GM21825 (cell line): ENCODE measurements around the gene MED13.
"Not testable (repeated sequence)": the region's sequence is repeated elsewhere in the genome, so short reads cannot be mapped to it uniquely, and the experiment has no call there.

Source experiments
- ATAC-seq: cut with Tn5 transposase; IDR thresholded peaks from one replicate; pipeline ENCODE4 v1.9.1; 2021; ENCODE audit warnings: mild to moderate bottlenecking, moderate library complexity; ENCODE audit not compliant: unreplicated experiment

Gene MED13

DNA sequence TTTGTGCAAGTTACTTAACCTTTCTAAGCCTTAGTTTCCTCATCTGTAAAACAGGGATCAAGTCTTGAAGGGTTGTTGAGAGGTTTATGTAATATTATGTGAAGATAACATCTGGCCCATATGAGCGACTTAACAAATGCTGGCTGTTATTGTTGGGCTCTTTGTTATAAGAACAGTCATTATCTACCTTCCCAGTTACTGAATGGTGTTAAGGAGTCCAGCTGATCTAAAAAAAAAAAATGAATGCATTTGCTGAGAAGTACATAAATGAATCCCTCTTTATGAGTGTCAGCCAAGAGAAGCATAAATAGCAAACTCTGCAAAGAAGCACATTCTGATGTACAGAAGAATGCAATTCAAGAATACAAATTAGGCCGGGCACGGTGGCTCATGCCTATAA, 24.3 kb upstream of the MED13 start:
- ATAC-seq: no peak

DNA sequence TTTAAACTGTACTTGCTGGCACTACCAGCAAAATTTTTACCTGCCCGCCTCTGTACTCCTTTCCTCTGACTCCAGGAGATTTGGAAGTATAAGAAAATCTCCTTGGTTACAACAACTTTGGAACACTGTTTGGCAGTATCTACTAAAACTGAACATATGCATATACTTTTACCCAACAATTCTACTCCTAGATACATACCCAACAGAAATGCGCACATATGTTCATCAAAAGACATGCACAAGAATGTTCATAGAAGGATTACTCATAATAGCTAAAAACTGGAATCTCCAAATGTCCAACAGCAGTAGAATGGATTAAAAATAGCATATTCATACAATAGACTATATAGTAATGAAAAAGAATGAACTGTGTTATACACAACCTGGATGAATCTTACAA, 21.7 kb upstream of the MED13 start:
- ATAC-seq: no peak

DNA sequence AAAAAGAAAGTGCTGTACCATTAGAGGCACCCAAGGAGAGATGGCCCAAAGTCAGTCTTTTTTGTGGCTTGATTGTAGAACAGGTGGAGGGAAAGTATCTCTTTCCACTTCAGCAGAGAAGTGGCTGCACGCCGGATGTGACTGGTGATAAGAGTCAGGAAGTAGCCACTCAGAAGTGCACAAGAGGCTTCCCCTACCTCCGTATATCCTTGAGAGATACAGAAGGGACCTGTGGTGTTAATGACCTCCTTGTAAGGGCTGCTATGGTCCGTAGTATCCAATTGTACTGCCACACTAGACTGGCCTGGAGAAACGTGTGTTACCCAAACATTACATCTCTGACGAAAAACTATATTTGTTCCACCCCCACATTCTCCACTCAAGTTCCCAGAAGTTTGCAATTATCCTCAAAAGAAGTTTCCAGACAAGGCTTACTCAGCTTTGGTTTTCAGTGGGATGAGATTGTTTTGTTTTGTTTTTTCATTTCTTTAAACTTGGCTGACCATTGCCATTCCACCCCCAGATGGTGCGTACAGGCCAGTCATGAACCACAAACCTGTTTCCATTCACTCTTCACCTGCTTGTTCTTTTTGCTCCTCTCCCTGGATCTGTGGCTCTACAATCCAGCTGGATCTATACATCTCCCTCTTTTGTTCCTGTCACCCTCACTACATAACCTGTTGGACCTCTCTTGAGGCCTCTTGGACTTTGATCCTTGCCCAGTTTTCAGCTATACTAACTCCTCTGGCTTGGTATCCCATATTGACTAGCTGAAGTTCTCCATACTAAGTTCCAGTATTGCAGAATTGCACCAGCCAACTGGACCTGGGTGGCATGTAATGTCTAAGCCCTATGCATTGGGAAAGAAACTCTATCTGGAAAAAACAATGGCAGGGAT, 20.7 kb upstream of the MED13 start:
- peak; percentile 49 for ATAC-seq

DNA sequence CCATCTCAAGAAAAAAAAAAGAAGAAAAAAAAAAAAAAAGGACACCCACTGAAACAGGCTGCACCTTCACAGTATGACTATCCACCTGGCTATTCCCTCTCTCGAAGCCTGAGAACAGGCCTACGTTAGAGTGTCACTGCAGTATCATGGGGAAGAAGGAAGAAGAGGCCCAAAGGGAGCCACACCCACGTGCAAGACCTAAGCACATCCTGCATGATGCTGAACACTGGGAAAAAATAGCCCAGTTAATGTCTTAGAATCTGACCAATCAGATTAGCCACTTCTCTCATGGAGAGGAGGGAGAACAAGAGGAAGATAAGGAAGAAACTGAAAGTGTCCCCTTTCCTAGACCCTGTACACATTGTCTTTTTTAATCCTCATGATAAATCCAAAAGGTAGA, 19.5 kb upstream of the MED13 start:
- no peak for ATAC-seq

DNA sequence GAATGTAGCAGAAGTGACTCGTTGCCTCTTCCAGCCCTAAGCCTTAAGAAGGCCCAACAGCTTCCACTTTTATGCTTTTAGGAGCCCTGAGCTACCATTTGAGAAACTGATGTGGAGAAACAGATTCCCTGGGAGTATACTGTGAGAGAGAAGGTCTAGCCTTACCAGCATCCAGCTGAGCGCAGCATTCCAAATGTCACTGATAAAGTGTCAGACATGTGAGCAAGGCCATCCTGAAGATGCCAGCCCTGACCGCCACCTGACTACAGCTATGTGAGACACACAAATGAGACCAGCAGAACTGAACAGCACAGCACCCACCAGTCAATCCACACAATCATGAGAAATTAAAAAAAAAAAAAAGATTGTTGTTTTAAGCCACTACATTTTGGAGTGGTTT, 18.6 kb upstream of the MED13 start:
- ATAC-seq: no peak

DNA sequence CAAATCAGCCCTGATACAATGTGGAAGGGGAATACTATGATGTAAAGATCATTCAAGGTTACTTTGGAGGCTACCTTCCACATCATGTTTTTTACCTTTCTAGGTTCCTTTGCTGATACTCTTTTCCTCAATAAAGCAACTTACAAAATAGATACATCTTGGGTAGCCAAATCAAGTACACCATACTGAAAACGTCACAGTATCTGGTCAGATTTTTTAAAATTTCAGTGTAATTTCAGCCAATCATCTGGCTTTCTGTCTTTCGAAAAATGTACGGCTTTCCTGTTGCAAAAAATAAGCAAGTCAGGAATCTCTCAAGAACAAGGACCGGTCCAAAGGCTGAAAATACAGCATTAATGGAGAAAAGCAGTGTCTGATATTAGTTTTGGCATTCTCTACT, 15.6 kb upstream of the MED13 start:
- no peak for ATAC-seq

DNA sequence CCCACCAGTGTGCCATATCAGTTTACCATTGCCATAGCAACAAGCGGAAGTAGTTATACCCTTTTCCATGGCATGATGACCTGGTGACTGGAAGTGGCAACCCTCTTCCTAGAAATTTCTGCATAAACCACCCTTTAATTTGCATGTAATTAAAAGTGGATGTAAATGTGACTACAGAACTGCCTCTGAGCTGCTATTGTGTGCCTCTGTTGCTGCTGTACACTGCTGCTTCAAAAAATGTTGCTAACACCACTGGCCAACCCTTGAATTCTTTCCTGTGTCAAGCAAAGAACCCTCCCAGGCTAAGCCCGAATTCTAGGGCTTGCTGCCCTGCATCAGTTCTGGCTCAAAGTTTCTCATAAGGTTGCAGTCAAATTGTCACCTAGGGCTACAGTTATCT, 12.9 kb upstream of the MED13 start:
- ATAC-seq: no peak

DNA sequence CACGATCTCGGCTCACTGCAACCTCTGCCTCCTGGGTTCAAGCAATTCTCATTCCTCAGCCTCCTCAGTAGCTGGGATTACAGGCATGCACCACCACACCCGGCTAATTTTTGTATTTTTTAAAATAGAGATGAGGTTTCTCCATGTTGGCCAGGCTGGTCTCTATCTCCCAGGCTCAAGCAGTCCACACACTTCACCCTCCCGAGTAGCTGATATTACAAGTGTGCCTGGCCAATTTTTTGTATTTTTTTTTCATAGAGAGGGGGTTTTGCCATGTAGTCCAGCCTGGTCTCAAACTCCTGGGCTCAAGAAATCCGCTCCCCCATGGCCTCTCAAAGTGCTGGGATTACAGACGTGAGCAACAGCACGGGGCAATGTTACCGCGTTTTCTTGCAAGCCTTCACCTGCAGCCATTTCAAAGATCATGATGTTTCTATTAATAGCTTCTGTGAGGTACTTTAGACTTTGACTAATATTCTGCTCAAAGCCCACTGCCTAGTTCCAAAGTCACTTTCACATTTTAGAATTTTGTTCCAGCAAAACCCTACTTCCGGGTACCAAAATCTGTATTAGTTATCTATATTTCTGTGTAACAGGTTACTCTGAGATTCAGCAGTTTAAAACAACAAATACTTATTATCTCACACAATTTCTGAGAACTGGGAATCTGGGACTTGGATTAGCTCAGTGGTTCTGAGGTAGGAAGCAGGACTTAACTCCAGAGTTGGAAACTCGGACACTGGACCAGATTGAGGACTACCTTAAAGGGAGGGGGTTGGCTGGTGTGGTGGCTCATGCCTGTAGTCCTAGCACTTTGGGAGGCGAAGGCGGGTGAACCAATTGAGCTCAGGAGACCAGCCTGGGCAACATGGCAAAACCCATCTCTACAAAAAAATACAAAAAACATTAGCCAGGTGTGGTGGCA, 12.0 kb upstream of the MED13 start:
- no peak for ATAC-seq

DNA sequence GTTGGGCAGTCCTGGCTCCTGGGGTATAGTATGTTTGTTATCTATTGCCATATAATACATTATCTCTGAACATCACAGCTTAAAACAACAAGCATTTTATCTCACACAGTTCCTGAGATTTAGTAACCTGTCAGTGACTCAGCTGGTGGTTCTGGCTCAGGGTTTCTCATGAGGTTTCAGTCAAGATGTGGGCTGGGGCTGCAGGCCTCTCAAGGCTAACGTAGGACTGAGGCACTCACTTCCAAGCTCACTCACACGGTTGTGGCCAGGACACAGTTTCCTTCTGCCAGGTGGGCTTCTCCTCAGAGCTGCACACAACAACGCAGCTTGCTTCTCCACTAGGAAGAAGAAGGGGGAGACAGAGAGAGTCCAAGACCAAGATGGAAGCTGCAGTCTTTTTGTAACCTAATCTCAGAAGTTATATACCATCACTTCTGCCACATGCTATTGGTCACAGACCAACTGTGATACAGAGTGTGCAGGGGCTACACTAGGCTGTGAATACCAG, 10.3 kb upstream of the MED13 start:
- ATAC-seq: no peak

DNA sequence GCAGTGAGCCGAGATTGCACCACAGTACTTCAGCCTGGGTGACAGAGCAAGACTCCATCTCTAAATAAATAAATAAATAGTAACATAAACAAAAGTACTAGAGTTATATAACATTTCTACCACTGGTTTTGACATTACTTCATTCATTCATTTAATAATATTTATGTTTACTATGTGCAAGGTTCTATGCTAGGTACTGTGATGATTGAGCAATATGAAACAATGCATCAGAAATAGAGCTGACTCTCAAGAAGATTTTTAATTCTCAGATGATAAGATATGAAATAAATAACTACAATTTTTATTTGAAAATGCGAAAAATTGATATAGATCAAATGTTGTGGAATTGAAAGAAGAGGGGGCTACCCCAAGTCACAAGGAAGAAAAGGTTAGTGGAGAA, 8.9 kb upstream of the MED13 start:
- no peak for ATAC-seq

DNA sequence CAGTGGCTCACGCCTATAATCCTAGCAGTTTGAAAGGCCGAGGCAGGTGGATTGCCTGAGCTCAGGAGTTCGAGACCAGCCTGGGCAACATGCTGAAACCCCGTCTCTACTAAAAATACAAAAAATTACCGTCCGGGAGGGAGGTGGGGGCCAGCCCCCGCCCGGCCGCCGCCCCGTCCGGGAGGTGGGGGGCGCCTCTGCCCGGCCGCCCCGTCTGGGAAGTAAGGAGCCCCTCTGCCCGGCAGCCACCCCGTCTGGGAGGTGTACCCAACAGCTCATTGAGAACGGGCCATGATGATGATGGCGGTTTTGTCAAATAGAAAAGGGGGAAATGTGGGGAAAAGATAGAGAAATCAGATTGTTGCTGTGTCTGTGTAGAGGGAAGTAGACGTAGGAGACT, 7.8 kb upstream of the MED13 start:
- ATAC-seq: not testable (repeated sequence)

DNA sequence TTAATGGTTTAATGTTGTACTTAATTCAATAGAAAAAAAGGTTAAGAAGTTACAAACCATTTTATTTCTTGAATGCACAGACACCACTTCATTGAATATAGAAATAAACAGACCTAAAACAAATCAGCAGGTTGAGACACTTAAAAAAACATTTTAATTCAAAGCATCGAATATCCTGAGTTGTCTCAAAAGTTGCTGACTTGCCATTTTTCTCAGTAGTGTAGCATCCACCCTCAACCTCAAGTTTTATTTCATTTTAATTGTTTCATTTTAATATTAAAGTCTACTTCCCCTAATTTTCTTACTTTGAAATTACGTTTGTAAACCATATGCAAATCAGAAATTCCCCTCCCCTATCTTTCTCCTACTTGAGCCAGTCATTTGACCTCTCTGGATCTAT, 5.8 kb upstream of the MED13 start:
- ATAC-seq: no peak

DNA sequence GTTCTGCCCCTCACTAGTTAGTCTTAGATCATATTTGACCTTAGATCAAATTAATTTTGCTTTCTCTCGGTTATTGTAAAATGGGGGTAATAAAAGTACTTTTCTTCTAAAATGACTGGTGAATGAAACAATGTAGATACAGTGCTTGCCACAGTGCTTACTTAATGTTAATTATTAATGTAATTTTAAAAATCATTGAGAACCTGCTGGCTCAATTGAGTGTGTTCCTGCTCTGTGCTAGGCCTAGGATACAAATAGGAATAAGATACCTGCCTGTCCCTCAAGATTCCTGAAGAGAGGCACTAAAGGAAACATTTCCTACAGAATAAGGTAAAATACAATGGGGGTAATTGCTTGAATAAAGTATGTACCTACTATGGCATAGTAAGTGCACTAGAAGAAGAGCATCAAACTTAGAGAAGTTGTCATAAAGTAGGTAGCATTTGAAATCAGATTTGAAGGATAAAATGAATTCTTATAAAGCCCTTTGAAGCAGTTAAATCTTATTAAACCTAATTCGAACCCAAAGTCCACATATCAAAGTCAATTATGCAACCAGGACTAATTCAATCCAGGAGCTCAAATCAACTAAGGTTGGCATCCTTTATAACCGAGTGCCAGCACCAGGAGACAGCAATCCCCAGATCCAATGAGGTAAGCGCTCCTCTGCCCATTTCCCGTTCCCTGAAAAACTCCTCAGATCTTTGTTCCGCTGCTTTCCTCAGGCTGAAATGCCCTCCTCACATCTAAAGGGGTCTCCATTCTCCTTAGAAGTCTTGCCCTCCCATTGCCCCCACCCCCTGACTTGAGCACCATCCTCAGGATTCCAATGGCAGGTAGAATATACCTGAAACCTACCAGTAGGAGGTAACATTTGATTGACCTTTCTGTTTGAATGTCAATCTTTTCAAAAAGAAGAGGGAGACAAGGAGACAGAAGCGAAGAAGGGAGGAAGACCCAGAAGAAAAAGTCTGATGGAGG, 2.4 kb upstream of the MED13 start:
- ATAC-seq: no peak

DNA sequence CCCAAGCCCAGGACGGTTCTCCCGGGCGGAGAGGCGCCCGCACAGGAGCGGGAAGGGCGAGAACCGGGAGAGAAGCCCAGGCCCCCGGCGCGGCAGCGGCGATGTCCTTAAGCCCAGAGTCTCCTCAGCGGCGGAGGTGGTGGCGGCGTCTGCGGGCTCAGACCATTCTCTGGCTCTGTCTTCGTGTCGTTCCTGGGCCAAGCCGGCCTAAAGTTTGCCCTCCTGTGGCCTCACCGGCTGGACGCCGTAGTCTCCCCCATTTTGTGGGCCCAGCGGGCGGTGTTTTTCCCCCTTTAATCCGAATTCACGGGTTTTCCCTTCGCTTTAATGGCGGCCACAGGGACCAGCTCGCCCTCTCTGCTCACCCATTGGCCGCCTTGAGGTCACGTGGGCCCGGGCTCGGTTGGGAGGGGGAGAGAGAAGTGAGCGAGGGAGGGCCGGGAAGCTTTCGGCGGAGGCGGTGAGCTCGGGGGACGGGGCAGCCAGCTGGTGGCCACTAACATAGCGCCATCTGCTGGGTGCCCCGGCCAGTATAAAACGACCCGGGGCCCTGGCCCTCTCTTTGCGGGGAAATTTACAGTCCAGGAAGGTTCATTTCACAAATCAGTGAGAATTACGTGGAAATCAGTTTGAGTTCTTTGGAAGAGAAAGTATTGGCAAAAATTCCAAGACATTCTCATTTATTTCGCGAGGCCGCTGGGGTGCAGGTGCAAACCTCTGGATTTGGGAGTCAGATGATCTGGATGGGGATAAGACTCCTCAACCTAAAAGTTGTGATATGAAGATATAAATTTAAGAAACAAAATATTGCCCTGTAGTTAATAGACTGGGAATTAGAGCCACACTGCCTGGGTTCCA, 762 bp upstream of the MED13 start:
- peak; percentile 93 for ATAC-seq

DNA sequence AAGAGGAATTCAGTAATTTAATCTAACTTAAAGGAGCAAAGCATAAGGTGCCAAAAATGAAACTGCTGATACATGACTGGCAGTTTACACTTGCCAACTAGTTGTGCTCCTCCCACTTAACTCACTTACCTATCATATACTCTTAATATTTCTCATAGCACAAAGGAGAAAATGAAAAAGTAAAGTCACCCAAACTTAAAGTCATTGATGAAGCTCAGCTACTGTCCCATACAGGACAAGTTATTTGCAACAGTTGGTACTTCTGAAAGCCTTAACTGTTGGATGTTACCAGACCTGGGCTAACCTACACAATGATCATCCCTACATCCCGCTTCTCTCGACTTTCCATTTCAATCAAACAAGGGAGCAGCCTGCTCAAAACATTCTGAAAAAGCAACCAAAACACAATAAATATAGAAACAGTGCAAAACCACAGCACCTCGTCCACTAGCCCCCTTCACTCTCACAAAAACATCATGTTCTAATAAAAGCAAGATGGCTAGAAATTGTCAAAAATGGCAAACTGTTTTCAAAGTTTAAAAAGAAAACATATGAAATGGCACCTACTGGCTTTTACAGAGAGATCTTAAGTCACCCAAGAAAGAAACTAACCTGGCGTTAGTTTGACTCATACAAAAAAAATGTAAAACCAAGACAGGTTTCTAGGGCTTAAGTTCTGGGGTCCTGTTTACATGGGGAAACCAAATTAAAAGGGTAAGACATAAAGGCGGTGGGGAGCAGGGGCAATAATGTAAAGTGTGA, 868 bp downstream of the MED13 start:
- ATAC-seq: no peak

DNA sequence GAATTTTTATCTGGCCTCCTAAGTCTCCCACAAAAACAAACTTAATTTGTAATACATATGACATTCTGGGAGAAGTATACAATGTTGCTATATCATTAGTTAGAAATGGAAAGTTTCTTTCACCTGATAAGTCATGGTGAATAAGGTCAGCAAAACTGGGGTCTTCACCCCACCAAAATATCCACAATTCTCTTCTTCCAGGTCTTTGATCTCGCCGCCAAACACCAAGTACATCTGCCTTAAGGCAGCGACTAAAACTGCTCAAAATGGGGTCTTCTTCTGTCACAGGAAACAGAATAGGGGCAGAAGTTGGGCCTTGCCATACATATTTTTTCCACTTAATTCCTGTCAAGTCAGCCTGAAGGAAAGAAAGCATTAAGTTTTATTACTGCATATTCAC, 2.1 kb downstream of the MED13 start:
- no peak for ATAC-seq

DNA sequence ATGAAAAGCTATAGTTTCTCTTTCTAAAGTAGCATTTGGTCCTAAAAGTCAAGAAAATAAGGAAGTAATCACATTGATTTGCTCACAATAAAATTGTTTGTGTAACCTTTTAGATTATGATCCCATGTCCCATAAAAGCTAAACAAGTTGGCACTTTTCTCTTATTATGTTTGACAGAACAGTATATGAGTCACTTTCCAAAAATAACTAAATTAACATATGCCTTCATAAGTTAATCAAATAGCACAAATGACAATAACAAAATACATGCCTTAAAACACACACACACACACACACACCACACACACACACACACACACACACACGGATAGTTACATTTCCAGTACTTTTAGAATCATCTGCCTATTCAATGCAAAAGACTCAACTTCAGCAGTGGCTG, 2.8 kb downstream of the MED13 start:
- ATAC-seq: no peak

DNA sequence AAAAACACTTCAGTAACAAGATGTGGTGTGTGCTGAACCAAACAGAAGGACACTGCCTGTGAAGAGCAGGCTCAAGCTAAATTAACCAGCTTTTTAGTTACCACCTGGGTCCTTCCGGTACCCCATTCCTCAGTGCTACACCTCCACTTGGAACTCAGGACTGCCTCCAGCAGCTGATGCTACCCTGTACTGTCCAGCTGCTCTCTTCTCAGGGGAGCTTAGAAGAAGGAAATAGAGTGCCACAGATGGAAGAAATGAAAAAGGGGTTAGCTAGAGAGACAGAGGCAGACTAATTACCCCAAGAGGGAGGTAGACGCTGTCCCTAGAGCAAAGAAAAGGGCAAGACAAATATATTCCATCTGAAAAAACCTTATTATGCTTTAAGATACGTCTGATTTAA, 5.7 kb downstream of the MED13 start:
- ATAC-seq: no peak

DNA sequence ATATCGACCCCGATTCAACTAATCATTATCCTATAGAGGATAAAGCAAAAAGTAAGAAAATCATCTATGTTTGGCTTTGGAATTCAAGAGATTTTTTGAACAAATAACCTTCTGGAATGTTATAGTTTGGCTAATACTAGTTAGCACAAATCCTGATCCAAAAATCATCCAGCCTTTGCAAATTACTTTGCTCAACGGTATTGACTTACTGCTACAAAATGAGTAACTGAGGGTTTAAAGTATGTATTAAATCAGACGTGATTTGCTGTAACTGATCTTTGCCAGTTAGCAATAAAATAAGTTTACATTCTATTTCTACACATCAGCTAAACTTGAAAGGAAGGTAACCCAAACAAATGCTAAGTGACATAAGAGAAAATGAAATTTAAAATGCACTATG, 6.5 kb downstream of the MED13 start:
- ATAC-seq: no peak
